Measurements from ENCODE around the gene TRAK1. TPM values are rescaled to one million over a fixed set of nuclear protein-coding genes. Genes with fewer than 3 reads are reported as not detected.

The TRAK1 gene
- total RNA-seq, 2 experiments from 2014 or later = 62.5 to 88.3 TPM

GRCh38 chr3:42127226-42127625 is 36.1 kb downstream of the TRAK1 start:
- no peaks in the 10 kb centered on the region for H4K20me1 ChIP-seq (ENCODE audit: insufficient read depth, low read length)
- ChIA-PET CTCF (ENCODE audit: unreplicated experiment) (interaction anchor here (2.4 kb wide), 1 partner anchor 64 kb away, joined by 8 read pairs; no protein-coding TSS in a partner anchor), POLR2A (interaction anchor here (0.7 to 3.8 kb wide), 7 partner anchors 17 to 165 kb away, joined by 3 to 18 read pairs (median 5); partner anchors contain the start of gene ULK4)
- H3K27ac ChIP-seq (ENCODE audit: low read depth, low read length, poor library complexity, severe bottlenecking) = peak overlapping the region; percentile 94
- H3K9me3 ChIP-seq (ENCODE audit: low read length) = no peaks in the 10 kb centered on the region
- H3K79me2 ChIP-seq (ENCODE audit: insufficient read depth, low read depth, low read length) = peaks cover 90% of the 10 kb centered on the region
- peak; percentile 87 for DNase-seq (ENCODE audit: low spot score)
- H2AFZ ChIP-seq (ENCODE audit: low read length) = peak overlapping the region; percentile 4; the same call in 1 of the 2 replicates
- peak overlapping the region; percentile 59 for H3K4me2 ChIP-seq (ENCODE audit: low read length)
- BruUV-seq (replicated peaks) = no TSS peak
- peak overlapping the region; percentile 32 for H3K4me3 ChIP-seq (ENCODE audit: low read depth, low read length, poor library complexity, severe bottlenecking)
- TF ChIP-seq EZH2phosphoT487 (IDR thresholded peaks at IDR 0.05; ENCODE audit: borderline replicate concordance, low read depth, low read length) = no peak
- TF ChIP-seq CTCF (conservative IDR thresholded peaks at IDR 0.05; ENCODE audit: low read length) = peak; percentile 57; the same call in 1 of the 2 replicates
- peaks cover 62% of the 10 kb centered on the region for H3K36me3 ChIP-seq (ENCODE audit: insufficient read depth, low read length)
- intact Hi-C loops (cut with micrococcal nuclease; ENCODE audit: unreplicated experiment) = loop anchor here (1.0 to 5.0 kb wide), 3 partner anchors 45 to 315 kb away; no protein-coding TSS in a partner anchor
- H3K4me1 ChIP-seq (ENCODE audit: insufficient read depth, low read length, poor library complexity, severe bottlenecking) = peaks cover 78% of the 10 kb centered on the region
- H3K9me2 ChIP-seq (ENCODE audit: insufficient read depth, low read length) = no peaks in the 10 kb centered on the region

GRCh38 chr3:42128526-42128925 is 37.4 kb downstream of the TRAK1 start:
- Histone ChIP-seq H3K4me2 (ENCODE audit: low read length) (peak overlapping the region; percentile 93), H3K4me3 (ENCODE audit: low read depth, low read length, poor library complexity, severe bottlenecking) (peak overlapping the region; percentile 58), H3K4me1 (ENCODE audit: insufficient read depth, low read length, poor library complexity, severe bottlenecking) (peaks cover 65% of the 10 kb centered on the region), H3K79me2 (ENCODE audit: insufficient read depth, low read depth, low read length) (peaks cover 87% of the 10 kb centered on the region), H2AFZ (ENCODE audit: low read length) (no peak overlapping the region; the same call in 1 of the 2 replicates), H3K9me3 (ENCODE audit: low read length) (no peaks in the 10 kb centered on the region), H3K27ac (ENCODE audit: low read depth, low read length, poor library complexity, severe bottlenecking) (peak overlapping the region; percentile 94), H3K9me2 (ENCODE audit: insufficient read depth, low read length) (no peaks in the 10 kb centered on the region), H3K36me3 (ENCODE audit: insufficient read depth, low read length) (peaks cover 67% of the 10 kb centered on the region), H4K20me1 (ENCODE audit: insufficient read depth, low read length) (no peaks in the 10 kb centered on the region)
- CTCF ChIA-PET (ENCODE audit: unreplicated experiment) = interaction anchor here (0.8 to 2.4 kb wide), 5 partner anchors 9 to 418 kb away, joined by 3 to 8 read pairs (median 4); no protein-coding TSS in a partner anchor
- no peak for TF ChIP-seq EZH2phosphoT487 (IDR thresholded peaks at IDR 0.05; ENCODE audit: borderline replicate concordance, low read depth, low read length)
- no peak for TF ChIP-seq CTCF (conservative IDR thresholded peaks at IDR 0.05; ENCODE audit: low read length)
- POLR2A ChIA-PET = interaction anchor here (0.6 to 3.8 kb wide), 13 partner anchors 9 to 468 kb away, joined by 3 to 18 read pairs (median 5); no protein-coding TSS in a partner anchor
- no TSS peak for BruUV-seq (replicated peaks)
- intact Hi-C loops (cut with micrococcal nuclease; ENCODE audit: unreplicated experiment) = loop anchor here (5.0 kb wide), 2 partner anchors 44 to 314 kb away; no protein-coding TSS in a partner anchor
- DNase-seq (ENCODE audit: low spot score) = peak; percentile 82

All from OCI-LY7 (cell line).